HG03378 (cell line): Measurements from ENCODE around the gene ACAD11.

ENCODE experiments used
- ATAC-seq: cut with Tn5 transposase; IDR thresholded peaks from one replicate; pipeline ENCODE4 v1.9.1; 2021; ENCODE audit warnings: mild to moderate bottlenecking, moderate library complexity; ENCODE audit not compliant: unreplicated experiment

Gene ACAD11

GRCh38 chr3:132517311-132517710 is 142.3 kb downstream of the ACAD11 start:
- no peak for ATAC-seq

GRCh38 chr3:132513057-132513456 is 146.6 kb downstream of the ACAD11 start:
- ATAC-seq, result no peak

GRCh38 chr3:132509506-132509905 is 150.1 kb downstream of the ACAD11 start:
- no peak for ATAC-seq

- ATAC-seq, result no peak
Observed at GRCh38 chr3:132509096-132509495, 150.5 kb downstream of the ACAD11 start.
